CD4-positive, alpha-beta memory T cell (primary cell): ENCODE data around the gene ISG20. TPM values are rescaled to one million over a fixed set of nuclear protein-coding genes. Genes with fewer than 3 reads are reported as not detected.
"Not testable (repeated sequence)": the region's sequence is repeated elsewhere in the genome, so short reads cannot be mapped to it uniquely, and the experiment has no call there.

ENCODE experiments used
- CTCF ChIA-PET: fragments of 350-600 bp; sonication (Branson Sonifier 250); formaldehyde crosslinking; loops from one replicate; lab custom pipeline; 2021; ENCODE audit warnings: inconsistent platforms; ENCODE audit not compliant: partially characterized antibody; lab: Charles Lee
- POLR2A ChIA-PET: fragments of 350-600 bp; sonication (Branson Sonifier 250); formaldehyde crosslinking; loops from one replicate; lab custom pipeline; 2021; ENCODE audit not compliant: partially characterized antibody; lab: Charles Lee
- DNase-seq, 5 donors: peaks; one replicate each; pipeline versions ENCODE4 v3.0.0 to v3.0.0-alpha.2; 2020 to 2022; ENCODE audit warnings: mixed read lengths in 1 of 5
- H3K27ac ChIP-seq: one replicate; pipeline ENCODE4 v1.7.0; 2013; ENCODE audit warnings: low read depth, low read length
- H3K27me3 ChIP-seq: 2 replicates; pipeline ENCODE4 v1.7.0; 2013; ENCODE audit warnings: mild to moderate bottlenecking, low read length, moderate library complexity; ENCODE audit not compliant: insufficient read depth
- H3K36me3 ChIP-seq: 2 replicates; pipeline ENCODE4 v1.7.0; 2013; ENCODE audit warnings: mild to moderate bottlenecking, low read length, moderate library complexity; ENCODE audit not compliant: insufficient read depth
- H3K4me1 ChIP-seq: 2 replicates; pipeline ENCODE4 v1.7.0; 2013; ENCODE audit warnings: mild to moderate bottlenecking, low read length, moderate library complexity; ENCODE audit not compliant: insufficient read depth
- H3K4me3 ChIP-seq, 2 donors: one replicate each; pipeline ENCODE4 v1.7.0; 2013; ENCODE audit warnings: low read length in 2 of 2, mild to moderate bottlenecking in 1 of 2
- H3K9me3 ChIP-seq, 2 donors: one replicate each; pipeline ENCODE4 v1.7.0; 2013; ENCODE audit warnings: low read length in 2 of 2, control low read depth in 1 of 2; ENCODE audit not compliant: control insufficient read depth in 1 of 2
- H3K27ac Mint-ChIP-seq, 7 donors: one replicate each; pipeline ENCODE4 v1.8.0; 2020 to 2021; ENCODE audit warnings: mixed read lengths in 7 of 7, mild to moderate bottlenecking in 6 of 7, inconsistent platforms in 3 of 7, moderate library complexity in 3 of 7
- H3K27me3 Mint-ChIP-seq, 2 donors: one replicate each; pipeline ENCODE4 v1.8.0; 2020 to 2021; ENCODE audit warnings: mixed read lengths in 2 of 2
- H3K36me3 Mint-ChIP-seq, 2 donors: one replicate each; pipeline ENCODE4 v1.8.0; 2020 to 2021; ENCODE audit warnings: mixed read lengths in 2 of 2, inconsistent platforms in 1 of 2, mild to moderate bottlenecking in 1 of 2
- H3K4me1 Mint-ChIP-seq, 4 donors: one replicate each; pipeline ENCODE4 v1.8.0; 2020 to 2021; ENCODE audit warnings: mixed read lengths in 4 of 4, mild to moderate bottlenecking in 1 of 4
- H3K4me3 Mint-ChIP-seq, 8 donors: one replicate each; pipeline ENCODE4 v1.8.0; 2020 to 2021; ENCODE audit warnings: mixed read lengths in 8 of 8, mild to moderate bottlenecking in 7 of 8, moderate library complexity in 6 of 8, inconsistent platforms in 3 of 8
- H3K9me3 Mint-ChIP-seq, 8 donors: one replicate each; pipeline ENCODE4 v1.8.0; 2020 to 2021; ENCODE audit warnings: mixed read lengths in 8 of 8, mild to moderate bottlenecking in 5 of 8, inconsistent platforms in 3 of 8, moderate library complexity in 1 of 8
- intact Hi-C: fragments of 100-400 bp; cut with micrococcal nuclease; formaldehyde crosslinking; loops from one replicate; pipeline ENCODE4 v1.15.1; 2023
- polyA plus RNA-seq, 2 donors: library from polyadenylated mRNA; unstranded; fragments of 300-500 nt; fragmentation: Illumina TruSeq; gene quantifications; one replicate each; pipeline ENCODE4 v1.2.3, GENCODE V29; 2021
- total RNA-seq, 2 experiments: library from RNA; stranded (reverse); gene quantifications; one replicate each; pipeline ENCODE4 v1.2.3, GENCODE V29; 2021

Gene ISG20
- total and polyA plus RNA-seq, 4 experiments from 2014 or later: 144 to 667 (median 323) TPM

DNA sequence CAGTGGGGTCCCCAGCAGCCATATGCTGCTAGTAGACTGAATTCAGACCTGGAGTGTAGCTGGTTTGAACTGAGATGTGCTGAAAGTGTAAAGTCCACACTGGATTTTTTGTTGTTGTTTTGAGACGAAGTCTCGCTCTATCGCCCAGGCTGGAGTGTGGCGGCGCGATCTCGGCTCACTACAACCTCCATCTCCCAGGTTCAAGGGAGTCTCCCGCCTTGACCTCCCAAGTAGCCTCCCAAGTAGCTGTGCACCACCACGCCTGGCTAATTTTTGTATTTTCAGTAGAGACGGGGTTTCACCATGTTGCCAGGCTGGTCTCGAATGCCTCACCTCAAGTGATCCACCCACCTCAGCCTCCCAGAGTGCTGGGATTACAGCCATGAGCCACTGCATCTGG, 3.7 kb downstream of the ISG20 start:
- H3K27me3 Mint-ChIP-seq, DNase-seq, intact Hi-C loops, H3K27me3 ChIP-seq, H3K9me3 Mint-ChIP-seq, H3K9me3 ChIP-seq, H3K4me3 ChIP-seq: not testable (repeated sequence)
- H3K36me3 Mint-ChIP-seq: peaks cover 39 to 57% of the 10 kb centered on the region in 2 donors
- POLR2A ChIA-PET: interaction anchor here (1.8 kb wide), 1 partner anchor 21 kb away, joined by 6 read pairs; no protein-coding TSS in a partner anchor
- peak overlapping the region; percentile 13 to 72 (median 48) for H3K4me3 Mint-ChIP-seq
- Histone ChIP-seq H3K36me3 (peaks cover 32% of the 10 kb centered on the region), H3K4me1 (peaks cover 97% of the 10 kb centered on the region), H3K27ac (peak overlapping the region; percentile 11)
- CTCF ChIA-PET: interaction anchor here (1.5 kb wide), 1 partner anchor 19 kb away, joined by 3 read pairs; no protein-coding TSS in a partner anchor
- peak overlapping the region; percentile 78 to 92 (median 86) for H3K27ac Mint-ChIP-seq
- H3K4me1 Mint-ChIP-seq: peaks cover 56 to 90% (median 70%) of the 10 kb centered on the region in 4 donors

DNA sequence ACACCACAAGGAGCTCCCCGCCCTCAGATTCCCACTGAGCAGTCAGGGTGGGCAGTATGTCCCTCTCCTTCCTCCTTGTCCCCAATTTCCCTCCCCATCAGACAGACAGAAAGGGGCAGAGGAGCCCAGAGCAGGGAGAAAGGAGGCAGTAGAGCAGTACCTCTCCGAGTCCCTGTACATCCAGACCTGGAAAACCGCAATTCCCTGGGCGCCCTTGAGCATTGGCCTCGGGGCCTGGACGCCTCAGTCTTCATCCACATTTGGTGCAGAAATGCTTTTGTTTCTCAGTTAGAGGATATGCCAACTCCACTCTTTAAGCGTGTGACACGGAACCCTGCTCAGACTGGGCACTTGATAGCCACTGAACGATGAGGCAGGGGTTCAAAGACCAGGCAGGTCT, 5.9 kb downstream of the ISG20 start:
- no peak for DNase-seq
- Histone ChIP-seq H3K4me1 (peaks cover 100% of the 10 kb centered on the region), H3K27me3 (no peaks in the 10 kb centered on the region), H3K4me3 (no peak overlapping the region), H3K27ac (no peak overlapping the region), H3K36me3 (peaks cover 32% of the 10 kb centered on the region), H3K9me3 (no peaks in the 10 kb centered on the region)
- peaks cover 33 to 72% of the 10 kb centered on the region in 2 donors for H3K36me3 Mint-ChIP-seq
- intact Hi-C loops: no loop called here
- H3K4me1 Mint-ChIP-seq: peaks cover 64 to 92% (median 76%) of the 10 kb centered on the region in 4 donors
- no peaks in the 10 kb centered on the region for H3K9me3 Mint-ChIP-seq
- no peaks in the 10 kb centered on the region for H3K27me3 Mint-ChIP-seq
- peak overlapping the region in 1 of 8 donors; percentile 26 for H3K4me3 Mint-ChIP-seq
- H3K27ac Mint-ChIP-seq: peak overlapping the region in 3 of 7 donors; percentile 38 to 88 (median 63)
- CTCF ChIA-PET: interaction anchor here (1.8 to 1.9 kb wide), 2 partner anchors 21 to 24 kb away, joined by 3 to 10 read pairs; no protein-coding TSS in a partner anchor
- POLR2A ChIA-PET: interaction anchor here (2.7 kb wide), 1 partner anchor 23 kb away, joined by 7 read pairs; the partner anchor contains the start of gene AEN

DNA sequence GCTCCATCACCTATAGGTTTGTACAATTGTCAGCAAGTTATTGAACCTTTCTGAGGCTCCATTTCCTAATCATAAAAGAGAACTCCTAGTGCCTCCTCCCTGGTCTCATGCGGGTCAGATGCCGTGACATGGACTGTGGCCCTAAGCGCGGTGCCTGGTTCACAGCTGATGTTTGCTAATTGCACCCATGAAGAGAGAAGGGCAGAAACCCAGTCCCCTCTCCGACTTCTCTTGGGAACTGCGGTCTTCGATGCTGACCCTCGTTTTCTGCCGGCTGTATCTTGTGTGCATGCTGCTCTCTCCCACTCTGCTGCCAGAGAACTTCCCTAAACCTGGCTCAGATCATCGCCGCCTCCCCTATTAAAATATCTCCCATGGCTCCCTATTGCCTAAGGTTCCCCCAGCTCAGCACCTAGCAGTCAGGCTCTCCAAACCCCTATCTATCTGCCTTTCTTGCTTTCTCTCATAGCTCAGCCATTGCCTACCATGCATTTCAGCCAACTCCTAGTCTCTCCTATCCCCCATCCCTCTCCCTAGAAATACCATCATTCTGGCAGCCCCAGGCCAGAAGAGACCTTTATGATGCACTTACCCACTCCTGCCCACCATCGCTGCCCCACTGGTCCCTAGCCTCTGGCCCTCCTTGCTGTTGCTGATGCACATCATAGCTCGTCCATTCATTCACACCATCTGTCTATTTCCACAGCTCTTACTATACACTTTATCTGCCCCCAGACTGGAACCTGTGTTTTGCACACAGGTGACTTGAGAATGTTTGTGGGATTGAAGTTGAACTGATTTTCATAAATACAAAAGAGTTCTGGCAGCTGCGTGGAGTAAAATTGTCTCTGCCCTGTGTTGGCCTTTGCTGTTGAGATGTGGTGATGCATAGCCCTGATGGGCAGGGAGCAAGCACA, 6.6 kb downstream of the ISG20 start:
- Mint-ChIP-seq H3K4me1 (peaks cover 59 to 92% (median 76%) of the 10 kb centered on the region in 4 donors), H3K27ac (peak overlapping the region; percentile 38 to 88 (median 77)), H3K27me3 (no peaks in the 10 kb centered on the region), H3K4me3 (peak overlapping the region in 6 of 8 donors; percentile 10 to 53 (median 30)), H3K36me3 (peaks cover 26 to 68% of the 10 kb centered on the region in 2 donors), H3K9me3 (no peaks in the 10 kb centered on the region)
- Histone ChIP-seq H3K27ac (no peak overlapping the region), H3K9me3 (no peaks in the 10 kb centered on the region), H3K4me1 (peaks cover 100% of the 10 kb centered on the region), H3K4me3 (no peak overlapping the region), H3K36me3 (peaks cover 32% of the 10 kb centered on the region), H3K27me3 (no peaks in the 10 kb centered on the region)
- ChIA-PET CTCF (interaction anchor here (1.8 to 3.9 kb wide), 3 partner anchors 11 to 23 kb away, joined by 3 to 13 read pairs (median 10); no protein-coding TSS in a partner anchor), POLR2A (interaction anchor here (1.2 to 2.7 kb wide), 2 partner anchors 9 to 24 kb away, joined by 5 to 7 read pairs; partner anchors contain the start of gene AEN)
- intact Hi-C loops: no loop called here
- DNase-seq: no peak

GRCh38 chr15:88646088-88646405, 7.2 kb downstream of the ISG20 start:
- Histone ChIP-seq H3K4me3 (no peak overlapping the region), H3K36me3 (peaks cover 31% of the 10 kb centered on the region)

DNA sequence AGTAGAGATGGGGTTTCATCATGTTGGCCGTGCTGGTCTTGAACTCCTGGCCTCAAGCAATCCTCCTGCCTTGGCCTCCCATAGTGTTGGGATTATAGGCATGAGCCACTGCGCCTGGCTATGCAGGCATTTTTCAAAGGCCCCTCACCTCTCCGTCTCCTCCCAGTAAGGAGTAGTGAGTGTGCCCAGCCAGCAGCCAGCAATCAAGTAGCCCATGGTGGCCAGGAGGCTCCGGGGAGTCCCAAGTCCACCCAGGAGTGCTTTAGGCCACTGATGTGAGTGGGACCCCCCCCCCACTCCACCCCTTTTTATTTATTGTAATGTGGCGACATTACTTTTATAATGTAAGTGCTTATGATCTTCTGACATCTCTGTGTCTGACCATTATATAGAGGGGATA, 8.1 kb downstream of the ISG20 start:
- no peak overlapping the region for H3K27ac ChIP-seq
- H3K4me3 ChIP-seq: no peak overlapping the region
- ChIA-PET POLR2A (interaction anchor here (2.7 to 4.8 kb wide), 2 partner anchors 11 to 25 kb away, joined by 7 to 32 read pairs; partner anchors contain the start of gene AEN), CTCF (interaction anchor here (1.1 to 3.9 kb wide), 4 partner anchors 9 to 22 kb away, joined by 4 to 24 read pairs (median 8); no protein-coding TSS in a partner anchor)
- peak overlapping the region in 1 of 8 donors; percentile 55 for H3K4me3 Mint-ChIP-seq
- H3K4me1 Mint-ChIP-seq: peaks cover 64 to 96% (median 83%) of the 10 kb centered on the region in 4 donors
- DNase-seq: no peak
- intact Hi-C loops: no loop called here
- no peaks in the 10 kb centered on the region for H3K27me3 Mint-ChIP-seq
- H3K9me3 Mint-ChIP-seq: no peaks in the 10 kb centered on the region
- H3K27me3 ChIP-seq: no peaks in the 10 kb centered on the region
- H3K36me3 Mint-ChIP-seq: peaks cover 32 to 79% of the 10 kb centered on the region in 2 donors
- H3K27ac Mint-ChIP-seq: peak overlapping the region; percentile 53 to 98 (median 95)
- H3K4me1 ChIP-seq: peaks cover 100% of the 10 kb centered on the region
- no peaks in the 10 kb centered on the region for H3K9me3 ChIP-seq
- peaks cover 32% of the 10 kb centered on the region for H3K36me3 ChIP-seq

More at GRCh38 chr15:88646088-88646405, 7.2 kb downstream of the ISG20 start:
- H3K27me3 Mint-ChIP-seq: no peaks in the 10 kb centered on the region
- no peak for DNase-seq
- H3K4me3 Mint-ChIP-seq: peak overlapping the region in 5 of 8 donors; percentile 5 to 53 (median 39)
- peaks cover 58 to 94% (median 77%) of the 10 kb centered on the region in 4 donors for H3K4me1 Mint-ChIP-seq
- POLR2A ChIA-PET: interaction anchor here (1.2 to 2.7 kb wide), 2 partner anchors 10 to 24 kb away, joined by 5 to 7 read pairs; partner anchors contain the start of gene AEN
- CTCF ChIA-PET: interaction anchor here (1.8 to 3.9 kb wide), 2 partner anchors 10 to 23 kb away, joined by 3 to 13 read pairs; no protein-coding TSS in a partner anchor
- H3K9me3 ChIP-seq: no peaks in the 10 kb centered on the region
- peak overlapping the region in 5 of 7 donors; percentile 38 to 81 (median 64) for H3K27ac Mint-ChIP-seq
- H3K9me3 Mint-ChIP-seq: no peaks in the 10 kb centered on the region
- H3K36me3 Mint-ChIP-seq: peaks cover 25 to 71% of the 10 kb centered on the region in 2 donors
- H3K27ac ChIP-seq: no peak overlapping the region
- intact Hi-C loops: no loop called here
- no peaks in the 10 kb centered on the region for H3K27me3 ChIP-seq
- H3K4me1 ChIP-seq: peaks cover 100% of the 10 kb centered on the region

- H3K36me3 ChIP-seq: peaks cover 27% of the 10 kb centered on the region
- DNase-seq: no peak
- POLR2A ChIA-PET: interaction anchor here (0.7 to 4.8 kb wide), 6 partner anchors 11 to 26 kb away, joined by 3 to 32 read pairs (median 5); partner anchors contain the start of gene AEN
- CTCF ChIA-PET: interaction anchor here (0.8 to 3.9 kb wide), 5 partner anchors 8 to 23 kb away, joined by 3 to 24 read pairs (median 4); no protein-coding TSS in a partner anchor
- no peaks in the 10 kb centered on the region for H3K27me3 Mint-ChIP-seq
- peak overlapping the region; percentile 89 to 98 (median 95) for H3K27ac Mint-ChIP-seq
- H3K4me1 ChIP-seq: peaks cover 97% of the 10 kb centered on the region
- intact Hi-C loops: no loop called here
- H3K9me3 Mint-ChIP-seq: no peaks in the 10 kb centered on the region
- H3K9me3 ChIP-seq: no peaks in the 10 kb centered on the region
- no peaks in the 10 kb centered on the region for H3K27me3 ChIP-seq
- peak overlapping the region; percentile 78 for H3K27ac ChIP-seq
- H3K36me3 Mint-ChIP-seq: peaks cover 28 to 74% of the 10 kb centered on the region in 2 donors
- peak overlapping the region in 6 of 8 donors; percentile 49 to 89 (median 60) for H3K4me3 Mint-ChIP-seq
- peaks cover 60 to 92% (median 79%) of the 10 kb centered on the region in 4 donors for H3K4me1 Mint-ChIP-seq
- H3K4me3 ChIP-seq: no peak overlapping the region
These were observed 8.7 kb downstream of the ISG20 start for GRCh38 chr15:88647351-88648105.
